ENCODE data around the gene CCDC182. TPM values are rescaled to one million over a fixed set of nuclear protein-coding genes. Genes with fewer than 3 reads are reported as not detected.

CCDC182 gene
- total and polyA plus RNA-seq, 7 donors: not detected

GRCh38 chr17:57735230-57735629 lies 9.9 kb downstream of the CCDC182 start:
- intact Hi-C loops (cut with DNase I): no loop called here
- H3K9me3 ChIP-seq: no peaks in the 10 kb centered on the region
- H3K36me3 ChIP-seq: no peaks in the 10 kb centered on the region
- no peak for DNase-seq
- no peaks in the 10 kb centered on the region for H3K27me3 ChIP-seq
- H3K27ac ChIP-seq: no peak overlapping the region
- TF ChIP-seq EP300 (IDR thresholded peaks at IDR 0.05): no peak
- TF ChIP-seq POLR2A (IDR thresholded peaks at IDR 0.05): no peak
- TF ChIP-seq POLR2AphosphoS5 (IDR thresholded peaks at IDR 0.05): no peak
- TF ChIP-seq CTCF (IDR thresholded peaks at IDR 0.05): no peak
- H3K4me1 ChIP-seq: no peaks in the 10 kb centered on the region
- 74 to 79% methylated on average over 3 of the region's 3 CpGs for WGBS, 2 donors
- no peak overlapping the region for H3K4me3 ChIP-seq

- DNase-seq: no peak
- Histone ChIP-seq H3K27ac (no peak overlapping the region), H3K4me3 (no peak overlapping the region), H3K9me3 (no peaks in the 10 kb centered on the region), H3K27me3 (no peaks in the 10 kb centered on the region), H3K36me3 (no peaks in the 10 kb centered on the region), H3K4me1 (no peaks in the 10 kb centered on the region)
- TF ChIP-seq POLR2A (IDR thresholded peaks at IDR 0.05) (no peak), POLR2AphosphoS5 (IDR thresholded peaks at IDR 0.05) (no peak), CTCF (IDR thresholded peaks at IDR 0.05) (no peak), EP300 (IDR thresholded peaks at IDR 0.05) (no peak)
- 95 to 98% methylated on average over 2 of the region's 2 CpGs for WGBS, 2 donors
- intact Hi-C loops (cut with DNase I): no loop called here
These were observed 12.0 kb downstream of the CCDC182 start for GRCh38 chr17:57733085-57733484.

- Histone ChIP-seq H3K4me1 (no peaks in the 10 kb centered on the region), H3K27ac (no peak overlapping the region), H3K27me3 (no peaks in the 10 kb centered on the region), H3K4me3 (no peak overlapping the region), H3K9me3 (no peaks in the 10 kb centered on the region), H3K36me3 (no peaks in the 10 kb centered on the region)
- intact Hi-C loops (cut with DNase I): no loop called here
- no peak for DNase-seq
- 76 to 91% methylated on average over 3 of the region's 3 CpGs for WGBS, 2 donors
- TF ChIP-seq POLR2AphosphoS5 (IDR thresholded peaks at IDR 0.05) (no peak), CTCF (IDR thresholded peaks at IDR 0.05) (no peak), EP300 (IDR thresholded peaks at IDR 0.05) (no peak), POLR2A (IDR thresholded peaks at IDR 0.05) (no peak)
These were observed 13.0 kb downstream of the CCDC182 start for GRCh38 chr17:57732062-57732461.

GRCh38 chr17:57730026-57730701 lies 14.9 kb downstream of the CCDC182 start:
- no peaks in the 10 kb centered on the region for H3K9me3 ChIP-seq
- H3K27me3 ChIP-seq: no peaks in the 10 kb centered on the region
- 68 to 71% methylated on average over 3 of the region's 3 CpGs for WGBS, 2 donors
- no peaks in the 10 kb centered on the region for H3K4me1 ChIP-seq
- no peak overlapping the region for H3K4me3 ChIP-seq
- H3K27ac ChIP-seq: no peak overlapping the region
- intact Hi-C loops (cut with DNase I): no loop called here
- H3K36me3 ChIP-seq: no peaks in the 10 kb centered on the region
- TF ChIP-seq POLR2A (IDR thresholded peaks at IDR 0.05): no peak
- TF ChIP-seq POLR2AphosphoS5 (IDR thresholded peaks at IDR 0.05): no peak
- no peak for TF ChIP-seq CTCF (IDR thresholded peaks at IDR 0.05)
- no peak for TF ChIP-seq EP300 (IDR thresholded peaks at IDR 0.05)
- no peak for DNase-seq

Measured in sigmoid colon (tissue), 7 donors.